Measurements from ENCODE around the gene GDAP1L1.
A peak's percentile ranks its signal among the peaks of the same experiment; 100 is the strongest.
"Not testable (repeated sequence)": the region's sequence is repeated elsewhere in the genome, so short reads cannot be mapped to it uniquely, and the experiment has no call there.

Gene GDAP1L1

DNA sequence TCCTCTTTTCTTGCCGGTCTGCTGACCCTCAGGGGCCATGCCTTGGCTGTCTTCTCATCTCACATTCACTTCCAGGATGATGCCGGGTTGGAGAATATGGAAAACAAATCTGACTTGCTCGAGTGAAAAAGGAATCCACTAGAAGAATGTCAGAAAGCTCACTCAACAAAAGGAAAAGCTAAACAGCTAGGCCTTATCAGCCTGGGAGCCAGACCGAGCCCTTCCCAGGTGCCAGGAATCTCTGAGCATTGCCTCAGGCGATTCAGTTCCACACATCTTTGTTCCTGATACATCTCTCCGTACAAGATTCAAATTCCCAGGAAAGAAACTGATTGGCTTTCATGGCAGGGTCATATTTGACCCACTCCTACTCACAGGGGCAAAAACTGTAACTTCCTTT is 27.3 kb upstream of the GDAP1L1 start:
- no peak for DNase-seq (ENCODE audit: low spot score)

- no peak for DNase-seq (ENCODE audit: low spot score)
Observed at GRCh38 chr20:44221368-44221954, 25.6 kb upstream of the GDAP1L1 start.

GRCh38 chr20:44222027-44222426 is 25.1 kb upstream of the GDAP1L1 start:
- no peak for DNase-seq (ENCODE audit: low spot score)

DNA sequence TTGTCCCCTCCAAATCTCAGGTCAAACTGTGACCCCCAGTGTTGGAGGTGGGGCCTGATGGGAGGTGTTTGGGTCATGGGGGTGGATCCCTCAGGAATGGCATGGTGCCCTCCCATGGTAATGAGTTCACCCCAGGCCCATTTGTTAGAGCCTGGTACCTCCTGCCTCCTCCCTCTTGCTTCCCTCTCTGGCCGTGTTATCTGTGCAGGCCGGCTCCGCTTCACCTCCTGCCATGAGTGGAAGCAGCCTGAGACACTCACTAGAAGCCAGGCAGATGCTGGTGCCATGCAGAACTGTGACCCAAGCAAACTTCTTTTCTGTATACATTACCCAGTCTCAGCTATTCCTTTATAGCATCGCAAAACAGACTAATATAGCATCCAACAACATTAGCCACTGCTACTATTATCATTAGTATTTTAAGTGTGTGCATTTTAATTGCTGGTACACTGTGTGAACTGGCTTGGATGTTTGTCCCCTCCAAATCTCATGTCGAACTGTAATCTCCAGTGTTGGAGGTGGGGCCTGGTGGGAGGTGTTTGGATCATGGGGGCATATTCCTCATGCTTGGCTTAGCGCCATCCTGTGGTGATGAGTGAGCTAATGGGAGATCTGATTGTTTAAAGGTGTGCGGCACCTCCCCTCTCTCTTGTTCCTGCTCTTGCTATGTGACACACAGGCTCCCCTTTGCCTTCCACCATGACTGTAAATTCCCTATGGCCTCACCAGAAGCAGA is 24.3 kb upstream of the GDAP1L1 start:
- no peak for DNase-seq (ENCODE audit: low spot score)

DNA sequence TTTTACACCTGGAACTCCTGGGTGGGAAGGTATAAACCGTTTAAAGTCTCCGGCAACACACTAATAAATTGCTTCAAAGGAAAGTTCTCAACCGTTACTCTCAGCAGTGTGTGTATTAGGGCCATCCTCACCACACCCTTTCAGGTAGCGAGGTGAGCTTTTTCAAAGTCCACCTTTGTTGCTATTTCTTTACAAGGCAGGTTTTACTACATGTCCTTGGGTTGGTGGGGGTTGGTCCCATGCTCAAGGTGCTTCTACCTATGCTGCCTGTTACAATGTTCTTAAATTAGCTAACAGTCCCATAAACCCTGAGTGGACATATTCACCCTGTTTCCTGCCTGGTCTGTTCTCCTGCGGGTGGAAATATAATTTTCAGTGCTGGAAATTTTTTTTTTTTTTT is 23.4 kb upstream of the GDAP1L1 start:
- DNase-seq (ENCODE audit: low spot score): no peak

DNA sequence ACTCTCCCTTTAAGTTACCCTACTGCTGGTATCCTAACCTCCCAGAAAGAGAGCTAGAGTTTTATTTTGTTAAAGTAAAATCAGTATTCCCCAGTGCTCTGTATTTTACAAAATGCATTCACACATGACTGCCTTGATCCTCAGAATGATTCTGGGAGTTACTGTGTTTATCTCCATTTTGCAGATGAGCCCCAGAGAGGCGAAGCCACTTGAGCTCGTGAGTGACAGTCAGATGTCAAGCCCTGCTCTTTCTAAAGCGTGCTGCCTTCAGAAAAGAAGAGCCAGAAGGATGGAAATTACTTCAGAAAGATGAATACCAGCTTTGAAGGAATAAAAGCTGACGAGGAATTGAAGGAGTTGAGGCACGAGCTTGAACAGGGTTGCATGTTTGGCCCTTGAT is 22.5 kb upstream of the GDAP1L1 start:
- no peak for DNase-seq (ENCODE audit: low spot score)

DNA sequence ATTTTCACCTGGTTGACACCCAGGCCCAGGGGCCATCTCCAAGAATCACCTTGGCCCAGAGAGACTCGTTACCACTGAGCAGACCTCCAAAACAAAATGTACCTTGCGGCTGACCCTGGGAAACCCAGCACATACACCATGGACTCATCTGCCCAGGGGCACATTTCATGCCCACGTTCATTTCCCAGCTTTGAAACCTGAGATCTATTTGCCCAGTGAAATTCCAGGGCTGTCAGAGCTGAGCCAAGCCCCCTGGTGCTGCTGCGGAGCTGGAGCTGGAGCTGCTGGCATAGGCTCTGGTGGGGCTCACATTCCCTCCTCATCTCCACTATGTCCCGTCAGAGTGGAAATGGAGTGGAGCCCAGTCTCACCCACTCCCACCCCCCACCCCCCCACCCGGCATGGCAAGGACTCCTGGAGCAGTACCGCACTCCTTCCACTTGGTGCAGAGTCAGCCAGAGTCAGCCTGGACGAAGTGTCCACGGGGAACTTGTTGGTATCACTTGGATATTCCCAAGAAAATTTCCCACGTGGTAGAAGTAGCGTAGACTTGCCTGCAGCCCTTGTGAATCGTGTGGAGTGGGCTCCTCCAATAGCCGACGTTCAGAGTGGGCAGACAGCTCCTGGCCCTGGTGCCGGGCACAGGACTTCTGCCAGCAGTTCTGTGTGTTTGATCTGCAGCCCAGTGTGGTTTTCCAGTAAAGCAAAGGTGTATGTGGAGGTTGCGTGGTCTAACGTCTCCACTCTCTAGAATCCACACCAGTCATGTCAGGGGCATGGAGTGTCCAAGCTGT is 18.4 kb upstream of the GDAP1L1 start:
- DNase-seq (ENCODE audit: low spot score): no peak

DNA sequence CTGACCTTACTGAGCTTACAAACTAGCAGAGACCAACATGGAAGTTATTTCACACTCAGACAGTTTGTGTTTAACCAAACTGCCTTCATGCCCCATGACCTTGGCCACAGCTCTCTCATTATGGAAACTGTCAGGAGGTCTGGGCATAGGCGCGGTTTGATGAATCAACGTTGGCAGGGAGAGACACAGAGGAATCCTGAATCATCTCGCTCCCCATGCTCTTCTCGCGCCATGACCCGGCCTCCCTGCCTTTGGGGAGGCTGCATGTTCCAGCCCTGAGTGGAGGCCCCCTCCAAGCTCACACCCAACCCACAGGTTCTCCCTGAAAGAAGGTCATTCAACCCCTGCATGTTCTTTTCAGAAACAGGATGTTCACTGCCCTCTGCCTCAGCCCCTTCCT is 15.9 kb upstream of the GDAP1L1 start:
- no peak for DNase-seq (ENCODE audit: low spot score)

GRCh38 chr20:44231713-44232468 is 15.2 kb upstream of the GDAP1L1 start:
- DNase-seq (ENCODE audit: low spot score): no peak

- DNase-seq (ENCODE audit: low spot score): not testable (repeated sequence)
Observed at GRCh38 chr20:44232469-44232856, 14.6 kb upstream of the GDAP1L1 start.

GRCh38 chr20:44233436-44234016 is 13.6 kb upstream of the GDAP1L1 start:
- no peak for DNase-seq (ENCODE audit: low spot score)

DNA sequence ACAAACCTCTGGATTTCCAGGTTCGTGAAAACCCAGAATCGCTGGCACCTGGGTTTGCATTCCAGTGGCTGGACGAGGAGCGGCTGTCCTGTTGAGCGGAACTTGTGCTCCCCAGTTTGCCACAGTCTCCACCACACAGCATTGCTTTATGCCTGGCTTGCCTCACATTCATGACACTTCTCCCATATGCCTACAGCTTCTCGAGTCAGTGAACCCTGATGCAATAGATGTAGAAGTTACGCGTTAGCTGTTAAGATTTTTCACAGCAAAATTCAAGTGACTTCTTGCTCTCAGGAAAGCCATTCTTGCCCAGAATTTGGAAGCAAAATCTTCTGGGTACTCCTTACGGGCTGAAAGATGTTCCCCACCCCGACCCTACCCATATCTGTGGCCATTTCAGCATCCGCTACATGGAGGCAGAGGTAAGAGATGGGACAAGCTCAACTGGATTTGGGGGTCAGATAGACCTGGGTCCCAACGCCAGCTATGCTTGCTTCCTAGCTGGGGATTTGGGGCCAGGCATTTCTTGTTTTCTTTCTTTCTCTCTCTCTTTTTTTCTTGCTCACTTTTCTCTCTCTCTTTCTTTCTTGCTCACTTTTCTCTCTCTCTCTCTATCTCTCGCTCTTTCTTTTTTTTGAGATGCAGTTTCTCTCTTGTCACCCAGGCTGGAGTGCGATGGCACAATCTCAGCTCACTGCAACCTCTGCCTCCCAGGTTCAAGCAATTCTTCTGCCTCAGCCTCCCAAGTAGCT is 12.4 kb upstream of the GDAP1L1 start:
- no peak for DNase-seq (ENCODE audit: low spot score)

DNA sequence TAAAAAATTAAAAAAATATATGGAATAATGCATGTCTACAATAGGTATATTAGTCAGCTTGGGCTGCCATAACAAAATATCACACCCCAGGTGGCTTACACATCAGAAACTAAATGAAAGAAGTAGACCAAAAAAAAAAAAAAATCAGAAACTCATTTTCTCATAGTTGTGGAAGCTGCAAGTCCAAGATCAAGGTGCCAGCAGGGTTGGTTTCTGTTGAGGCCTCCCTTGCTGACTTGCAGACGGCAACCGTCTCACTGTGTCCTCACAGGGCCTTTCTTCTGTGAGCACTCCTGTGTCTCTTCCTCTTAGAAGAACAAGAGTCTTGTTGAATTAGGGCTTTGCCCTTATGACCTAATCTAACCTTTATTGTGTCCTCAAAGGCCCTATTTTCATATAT is 11.4 kb upstream of the GDAP1L1 start:
- DNase-seq (ENCODE audit: low spot score): no peak

GRCh38 chr20:44236840-44237239 is 10.3 kb upstream of the GDAP1L1 start:
- not testable (repeated sequence) for DNase-seq (ENCODE audit: low spot score)

GRCh38 chr20:44241796-44242195 is 5.3 kb upstream of the GDAP1L1 start:
- DNase-seq (ENCODE audit: low spot score): no peak

DNA sequence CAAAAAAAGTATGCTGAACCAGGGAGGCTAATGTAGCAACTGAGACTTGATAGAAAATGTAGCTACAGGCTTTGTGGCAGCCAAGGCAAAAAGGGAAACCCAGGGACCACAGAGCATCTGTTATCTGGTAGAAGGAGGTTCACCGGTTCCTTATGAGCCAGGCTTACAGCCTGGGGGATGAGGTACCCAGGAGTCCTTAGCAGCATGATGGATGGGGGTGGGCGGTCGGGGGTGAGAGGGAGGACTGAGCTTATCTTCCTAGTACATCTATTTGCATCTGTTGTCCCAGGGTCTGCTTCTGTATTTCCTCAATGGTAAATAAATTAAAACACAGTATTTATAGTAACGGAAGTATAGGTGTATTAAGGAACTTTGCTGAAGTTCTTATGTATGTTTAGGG is 1.1 kb upstream of the GDAP1L1 start:
- DNase-seq (ENCODE audit: low spot score): no peak

GRCh38 chr20:44247586-44248409 is 690 bp downstream of the GDAP1L1 start:
- peak; percentile 87 for DNase-seq (ENCODE audit: low spot score)

GRCh38 chr20:44248410-44248759 is 1.3 kb downstream of the GDAP1L1 start:
- no peak for DNase-seq (ENCODE audit: low spot score)

GRCh38 chr20:44251284-44251683 is 4.2 kb downstream of the GDAP1L1 start:
- no peak for DNase-seq (ENCODE audit: low spot score)

DNA sequence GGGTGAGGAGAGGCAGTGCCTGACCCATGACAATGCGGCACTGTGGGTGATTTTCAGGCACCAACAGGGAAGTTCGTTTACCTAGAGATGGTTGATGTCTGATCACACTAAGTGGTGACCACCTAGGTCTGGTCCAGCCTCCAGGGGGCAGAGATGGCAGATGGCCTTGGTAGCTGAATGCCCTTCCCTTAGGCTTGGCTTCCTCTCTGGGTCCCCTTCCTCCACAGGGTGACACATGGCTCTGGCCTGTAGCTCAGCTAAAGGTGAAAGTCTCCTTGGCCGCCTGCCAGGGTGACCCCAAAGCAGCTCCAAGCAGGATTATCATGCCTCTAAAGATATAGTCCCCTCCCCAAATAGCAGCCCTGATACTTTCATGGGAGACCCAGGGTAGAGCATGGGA is 6.4 kb downstream of the GDAP1L1 start:
- no peak for DNase-seq (ENCODE audit: low spot score)

- no peak for DNase-seq (ENCODE audit: low spot score)
Observed at GRCh38 chr20:44254073-44254472, 7.0 kb downstream of the GDAP1L1 start.
